MM.1S (cell line): Measurements from ENCODE around the gene XIRP2.

Experiments used
- EZH2 ChIP-seq: fragments of 300-600 bp; sonication (generic); optimal IDR thresholded peaks from 2 replicates; pipeline ENCODE3; 2017; ENCODE audit warnings: low read depth, mild to moderate bottlenecking, antibody characterized with exemption, low read length, mixed read lengths
- EZH2phosphoT487 ChIP-seq: fragments of 300-600 bp; sonication (generic); IDR thresholded peaks from 2 replicates; pipeline ENCODE4 v1.6.1; 2018; ENCODE audit warnings: antibody characterized with exemption, low read length
- TF ChIP-seq, protein P1 (sequence below): fragments of 300-600 bp; sonication (generic); IDR thresholded peaks from 2 replicates; pipeline ENCODE4 v1.5.1; 2016; ENCODE audit warnings: antibody characterized with exemption, low read length, mixed read lengths

- TF ChIP-seq, protein P1, sequence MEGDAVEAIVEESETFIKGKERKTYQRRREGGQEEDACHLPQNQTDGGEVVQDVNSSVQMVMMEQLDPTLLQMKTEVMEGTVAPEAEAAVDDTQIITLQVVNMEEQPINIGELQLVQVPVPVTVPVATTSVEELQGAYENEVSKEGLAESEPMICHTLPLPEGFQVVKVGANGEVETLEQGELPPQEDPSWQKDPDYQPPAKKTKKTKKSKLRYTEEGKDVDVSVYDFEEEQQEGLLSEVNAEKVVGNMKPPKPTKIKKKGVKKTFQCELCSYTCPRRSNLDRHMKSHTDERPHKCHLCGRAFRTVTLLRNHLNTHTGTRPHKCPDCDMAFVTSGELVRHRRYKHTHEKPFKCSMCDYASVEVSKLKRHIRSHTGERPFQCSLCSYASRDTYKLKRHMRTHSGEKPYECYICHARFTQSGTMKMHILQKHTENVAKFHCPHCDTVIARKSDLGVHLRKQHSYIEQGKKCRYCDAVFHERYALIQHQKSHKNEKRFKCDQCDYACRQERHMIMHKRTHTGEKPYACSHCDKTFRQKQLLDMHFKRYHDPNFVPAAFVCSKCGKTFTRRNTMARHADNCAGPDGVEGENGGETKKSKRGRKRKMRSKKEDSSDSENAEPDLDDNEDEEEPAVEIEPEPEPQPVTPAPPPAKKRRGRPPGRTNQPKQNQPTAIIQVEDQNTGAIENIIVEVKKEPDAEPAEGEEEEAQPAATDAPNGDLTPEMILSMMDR: no peak
- TF ChIP-seq EZH2 (no peak), EZH2phosphoT487 (no peak)
Observed at GRCh38 chr2:167181688-167182087, 293.4 kb downstream of the XIRP2 start.
